Left lobe of liver (tissue), 2 donors: ENCODE measurements around the gene ZBTB21. TPM values are rescaled to one million over a fixed set of nuclear protein-coding genes. Genes with fewer than 3 reads are reported as not detected.

ENCODE experiments used
- ATAC-seq: fragments of 200-7000 bp; cut with Tn5 transposase; one replicate; pipeline ENCODE4 v1.9.1; 2020; ENCODE audit warnings: mild to moderate bottlenecking, moderate library complexity
- DNase-seq: peaks from one replicate; pipeline ENCODE4 v3.0.0-alpha.2; 2020; ENCODE audit warnings: low spot score
- total RNA-seq: library from RNA; stranded (reverse); gene quantifications from one replicate; pipeline ENCODE4 v1.2.1, GENCODE V29; 2021
- donor health status: DM: no; HTN: no; CAD: no; lungs with moderate emphysema.
- donor health status: DM: no; HTN: yes; CAD: no.

The ZBTB21 gene
- 4.2 TPM for total RNA-seq

DNA sequence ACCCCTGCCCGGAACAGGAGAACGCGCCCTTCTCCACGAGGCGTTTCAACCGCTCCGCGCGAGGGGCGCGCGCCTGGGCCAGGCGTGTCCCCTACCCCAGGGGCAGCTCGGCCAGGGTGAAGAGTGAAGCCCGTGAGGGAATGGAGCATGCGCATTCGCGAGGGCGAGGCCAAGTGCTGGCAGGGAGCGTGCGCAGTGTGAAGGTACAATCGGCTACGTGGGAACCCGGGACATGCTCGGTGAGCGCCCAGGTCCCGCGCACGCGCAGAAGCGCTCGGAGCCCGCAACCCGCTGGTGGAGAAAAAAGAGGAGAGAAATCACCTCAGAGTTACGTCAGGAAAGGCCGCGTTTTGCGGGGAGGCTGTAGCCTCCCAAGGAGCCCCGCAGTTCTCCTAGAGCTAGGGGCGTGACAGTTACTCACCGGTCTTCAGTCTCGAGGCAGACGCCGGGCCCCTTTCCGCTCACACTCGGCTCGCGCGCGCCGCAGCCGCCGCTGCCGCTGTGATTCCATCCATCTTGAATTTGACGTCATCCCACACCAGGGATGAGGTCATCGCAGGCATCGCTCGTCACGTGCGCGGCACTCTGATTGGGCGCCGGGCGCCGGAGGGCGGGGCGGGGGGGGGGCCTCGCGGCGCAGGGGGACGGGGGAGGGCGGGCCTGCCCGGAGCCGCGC, at the start of gene ZBTB21:
Gene ZBTB21 (minus strand): TSS at position 530 of the 676 bp plus-strand sequence. CDS start 16,265 bp downstream, outside the sequence.
- ATAC-seq, result peak; percentile 87

DNA sequence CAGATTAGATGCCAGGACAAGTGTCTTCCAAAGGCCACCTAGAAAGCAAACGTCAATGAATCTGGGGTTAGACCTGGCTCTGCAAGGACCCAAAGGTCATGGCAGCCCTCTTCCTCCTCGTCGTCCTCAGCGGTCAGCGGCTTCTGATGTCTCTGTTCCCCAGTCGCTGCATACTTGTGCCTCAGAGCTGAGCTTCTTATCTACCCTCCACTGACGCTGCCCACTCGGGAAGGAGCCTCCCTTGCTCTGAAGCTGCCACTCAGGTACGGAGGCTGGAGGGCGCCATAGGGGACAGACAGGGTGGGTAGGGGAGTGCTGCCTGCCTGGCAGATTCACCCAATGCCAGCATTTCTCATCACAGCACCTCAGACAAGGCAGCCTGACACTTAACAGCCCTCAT, 49.6 kb upstream of the ZBTB21 start:
- ATAC-seq (peak; percentile 1), DNase-seq (no peak)

More for the DNA sequence above, at the start of gene ZBTB21:
- DNase-seq, result peak; percentile 99

DNA sequence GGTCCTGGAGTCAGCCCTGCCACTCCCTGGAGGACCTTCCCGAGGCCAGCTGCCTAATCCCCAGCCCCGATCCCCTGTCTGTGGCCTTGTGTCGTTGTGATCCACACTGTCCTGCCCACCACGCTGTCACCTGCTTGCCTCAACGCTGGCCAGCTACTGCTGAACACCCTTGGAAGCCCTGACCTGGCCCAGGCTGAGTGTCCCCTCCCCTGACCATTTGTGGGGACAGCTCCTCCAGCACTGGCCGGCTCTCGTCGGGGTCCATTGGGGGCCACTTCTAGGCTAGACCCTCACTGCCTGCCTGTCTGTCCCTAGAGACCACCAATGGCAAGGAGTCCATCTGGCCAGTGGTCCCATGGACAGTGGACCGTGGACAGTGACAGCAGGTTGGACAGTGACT, 49.0 kb upstream of the ZBTB21 start:
- ATAC-seq, result peak; percentile 1
- DNase-seq, result no peak

DNA sequence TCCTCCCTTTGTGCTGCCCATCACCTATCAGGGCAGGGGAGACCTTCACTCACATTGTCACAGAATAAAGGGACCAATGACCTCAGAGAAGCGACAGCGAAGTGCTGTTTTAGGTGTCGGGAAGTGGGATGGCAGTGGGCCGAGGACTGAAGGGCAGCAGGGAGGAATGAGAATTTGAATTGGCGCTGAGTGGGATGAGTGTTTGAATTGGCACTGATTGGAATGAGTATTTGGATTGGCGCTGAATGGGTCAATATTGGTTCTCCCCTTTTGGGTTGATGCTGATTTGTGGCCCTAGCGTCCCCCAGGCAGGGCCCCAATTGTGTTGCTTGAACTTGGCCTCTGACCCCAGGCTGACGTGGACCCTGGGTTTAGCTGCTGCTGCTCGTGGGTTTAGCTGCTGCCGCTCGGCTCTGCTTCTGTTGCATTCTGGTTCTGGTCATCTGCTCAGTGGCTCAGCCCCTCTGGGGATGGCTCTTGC, 48.5 kb upstream of the ZBTB21 start:
- DNase-seq, result peak; percentile 88
- ATAC-seq, result peak; percentile 80

DNA sequence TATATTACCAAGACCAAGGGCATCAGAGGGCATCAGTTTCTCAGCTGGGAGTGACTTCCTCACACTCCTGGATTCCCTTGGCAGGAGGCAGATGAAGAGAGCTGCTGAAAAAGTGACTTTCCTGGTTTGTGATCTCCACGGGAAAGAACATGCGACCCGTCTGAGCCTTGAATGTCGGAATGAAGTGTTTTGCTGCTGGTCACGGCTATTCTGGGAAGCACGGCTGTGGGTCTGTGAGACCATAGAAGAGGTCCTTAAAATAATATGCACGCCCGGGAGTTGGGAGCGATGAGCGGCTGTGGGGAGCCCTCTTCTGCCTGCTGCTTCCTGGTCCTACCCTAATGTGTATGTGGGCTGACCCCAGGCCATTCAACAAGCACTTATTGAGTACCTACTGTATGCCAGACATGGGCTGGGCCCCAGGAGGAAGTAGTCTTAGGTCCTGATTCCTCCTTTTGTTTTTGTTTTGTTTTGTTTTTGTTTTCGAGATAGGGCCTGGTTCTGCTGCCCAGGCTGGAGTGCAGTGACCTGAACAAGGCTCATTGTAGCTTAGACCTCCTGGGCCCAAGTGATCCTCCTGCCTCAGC, 47.8 kb upstream of the ZBTB21 start:
- ATAC-seq (no peak), DNase-seq (no peak)

DNA sequence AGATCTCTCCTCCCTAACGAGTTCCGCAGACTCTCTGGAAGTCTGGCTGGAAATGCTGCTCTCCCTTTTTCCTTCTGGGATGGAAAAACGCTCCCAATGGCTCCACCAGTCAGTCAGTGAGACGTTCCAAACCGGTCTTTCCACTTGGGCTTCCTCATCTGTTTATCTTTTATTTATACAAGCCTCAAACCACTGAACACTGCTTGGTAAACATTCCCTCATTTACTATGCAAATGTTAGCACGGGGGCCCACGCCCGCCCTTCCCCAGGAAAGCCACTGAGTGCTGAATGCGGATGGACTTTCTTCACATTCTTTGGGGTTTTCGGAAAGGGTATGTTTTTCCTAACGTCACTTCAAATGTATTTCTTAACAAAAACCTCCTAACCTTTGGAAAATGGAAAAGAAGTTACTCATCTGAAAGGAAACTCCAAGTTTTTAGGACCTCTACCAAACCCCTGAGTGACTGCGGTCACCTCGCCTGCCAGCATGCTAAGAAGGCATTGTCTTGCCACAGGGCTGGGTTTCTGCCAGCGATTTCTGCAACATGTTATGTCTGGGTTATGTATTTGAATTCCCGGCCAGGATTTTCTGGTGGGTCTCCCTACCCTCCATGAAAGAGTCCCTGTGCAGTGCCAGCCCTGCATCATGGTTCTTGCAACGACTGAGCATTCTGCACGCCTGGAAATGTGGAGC, 47.0 kb upstream of the ZBTB21 start:
- DNase-seq (no peak), ATAC-seq (no peak)

DNA sequence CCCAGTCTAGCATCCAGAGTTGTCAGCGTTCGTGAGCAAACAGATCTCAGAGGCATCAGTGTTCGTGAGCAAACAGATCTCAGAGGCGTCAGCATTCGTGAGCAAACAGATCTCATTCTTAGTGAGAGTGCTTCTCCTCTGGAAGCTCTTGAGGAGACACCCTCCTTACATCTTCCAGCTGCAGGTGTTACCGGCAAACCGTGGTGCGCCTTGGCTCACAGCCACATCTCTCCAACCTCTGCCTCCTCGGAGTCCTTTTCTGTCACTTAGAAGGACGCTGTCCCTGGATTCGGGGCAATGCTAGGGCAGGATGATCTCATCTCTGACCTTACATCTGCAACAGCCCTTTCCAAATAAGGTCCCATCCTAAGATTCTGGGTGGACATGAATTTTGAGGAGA, 46.3 kb upstream of the ZBTB21 start:
- ATAC-seq (peak; percentile 20), DNase-seq (no peak)

DNA sequence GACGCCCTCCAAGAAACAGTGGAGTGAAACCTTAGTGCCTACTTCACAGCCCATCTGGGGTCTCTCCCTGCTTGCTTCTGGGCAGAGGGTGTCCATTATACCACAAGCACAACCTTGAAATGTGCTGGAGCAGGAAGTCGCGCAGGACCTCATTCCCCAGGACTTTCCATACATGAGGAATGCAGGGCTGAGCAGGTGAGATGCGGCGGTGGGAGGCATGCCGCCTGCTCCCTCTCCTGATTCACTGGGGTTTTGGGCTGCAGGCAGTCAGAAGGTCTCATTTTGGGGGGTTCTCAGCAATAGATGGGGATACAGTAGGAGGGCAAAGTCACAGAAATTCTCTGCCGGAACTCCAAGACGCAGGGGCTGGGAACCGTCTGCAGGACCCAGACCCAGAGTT, 45.3 kb upstream of the ZBTB21 start:
- ATAC-seq, result no peak
- no peak for DNase-seq

DNA sequence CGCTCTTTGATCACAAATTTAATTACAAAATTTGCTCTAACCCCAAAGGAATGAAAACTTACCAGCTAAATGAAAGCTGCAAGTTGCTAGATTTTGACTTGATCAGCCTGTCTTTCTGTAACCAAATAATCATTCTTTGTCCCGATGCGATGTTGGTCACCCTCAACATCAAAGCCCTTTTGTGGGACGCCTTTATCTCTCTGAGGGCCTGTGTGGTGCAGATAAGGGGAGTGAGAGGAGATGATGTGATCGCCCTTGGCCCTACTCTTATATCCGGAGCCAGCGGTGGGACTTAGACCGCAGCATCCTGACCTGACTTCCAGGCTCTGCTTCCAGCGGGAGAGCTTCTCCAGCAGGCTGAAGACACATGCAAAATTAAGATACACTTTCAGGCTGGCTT, 41.6 kb upstream of the ZBTB21 start:
- ATAC-seq (no peak), DNase-seq (no peak)

DNA sequence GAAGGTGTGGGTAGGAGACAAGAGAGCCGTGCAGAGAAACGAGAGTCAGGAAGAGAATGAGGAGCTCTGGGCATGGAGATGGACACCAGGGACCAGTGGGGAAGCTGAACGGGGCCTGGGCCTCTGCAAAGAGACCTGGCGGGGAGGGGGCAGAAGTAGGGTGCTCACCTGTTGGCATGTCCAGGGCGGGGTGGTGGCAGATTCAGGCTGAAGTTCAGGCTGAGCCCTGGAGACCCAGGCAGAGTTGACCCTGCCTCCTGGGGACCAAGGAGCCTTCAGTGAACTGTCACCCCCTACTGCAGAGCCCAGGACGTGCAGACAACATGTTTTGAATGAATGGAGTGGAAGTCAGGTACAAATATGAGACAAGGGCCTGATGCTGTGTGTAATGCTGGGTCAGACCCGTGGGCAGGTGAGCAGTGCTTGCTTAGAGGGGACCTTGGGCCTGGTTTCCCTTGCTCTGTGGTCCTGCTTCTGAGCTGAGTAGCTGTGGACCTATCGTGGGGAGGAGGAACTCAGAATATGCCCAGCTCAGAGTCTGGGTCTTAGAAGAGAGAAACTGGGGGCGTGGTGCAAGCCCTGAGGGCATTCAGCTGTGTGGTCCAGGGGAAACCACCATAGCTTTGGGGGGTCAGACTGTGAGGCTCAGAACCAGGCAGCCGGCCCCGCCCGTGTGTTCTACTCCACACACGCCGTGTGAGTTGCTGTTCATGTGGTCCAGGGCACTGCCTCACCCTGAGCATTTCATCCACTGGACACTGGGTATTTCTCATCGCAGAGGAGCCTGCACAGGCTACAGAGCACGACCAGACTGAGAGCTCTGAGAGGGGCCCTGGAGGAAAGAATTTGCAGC, 39.6 kb upstream of the ZBTB21 start:
- ATAC-seq (no peak), DNase-seq (no peak)

DNA sequence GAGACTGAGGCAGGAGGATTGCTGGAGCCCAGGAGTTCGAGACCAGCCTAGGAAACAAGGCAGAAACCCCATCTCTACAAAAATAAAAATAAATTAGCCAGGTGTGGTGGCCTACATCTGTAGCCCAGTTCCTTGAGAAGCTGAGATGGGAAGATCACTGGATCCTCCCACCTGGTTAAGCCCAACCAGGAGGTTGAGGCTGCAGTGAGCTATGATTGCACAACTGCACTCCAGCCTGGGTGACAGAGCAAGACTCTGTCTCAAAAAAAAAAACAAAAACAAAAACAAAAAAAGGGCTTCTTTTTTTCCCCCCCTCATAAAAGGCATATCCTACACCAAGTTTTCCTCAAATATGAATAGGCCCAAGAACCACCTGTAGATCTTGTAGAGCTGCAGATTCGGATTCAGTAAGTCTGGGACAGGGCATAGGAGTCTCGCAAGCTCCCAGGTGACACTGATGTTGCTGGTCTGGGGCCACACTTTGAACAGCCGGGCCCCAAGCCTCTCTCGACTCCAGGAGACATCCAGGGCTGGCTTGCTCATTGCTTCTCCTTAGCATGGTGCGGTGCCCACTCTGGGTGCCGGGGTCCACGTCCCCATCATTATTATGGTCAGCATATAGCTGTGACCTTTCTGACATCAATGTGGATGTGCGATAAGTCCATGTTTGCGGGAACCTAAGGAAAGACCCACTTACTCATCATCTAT, 38.9 kb upstream of the ZBTB21 start:
- ATAC-seq, result no peak
- no peak for DNase-seq

DNA sequence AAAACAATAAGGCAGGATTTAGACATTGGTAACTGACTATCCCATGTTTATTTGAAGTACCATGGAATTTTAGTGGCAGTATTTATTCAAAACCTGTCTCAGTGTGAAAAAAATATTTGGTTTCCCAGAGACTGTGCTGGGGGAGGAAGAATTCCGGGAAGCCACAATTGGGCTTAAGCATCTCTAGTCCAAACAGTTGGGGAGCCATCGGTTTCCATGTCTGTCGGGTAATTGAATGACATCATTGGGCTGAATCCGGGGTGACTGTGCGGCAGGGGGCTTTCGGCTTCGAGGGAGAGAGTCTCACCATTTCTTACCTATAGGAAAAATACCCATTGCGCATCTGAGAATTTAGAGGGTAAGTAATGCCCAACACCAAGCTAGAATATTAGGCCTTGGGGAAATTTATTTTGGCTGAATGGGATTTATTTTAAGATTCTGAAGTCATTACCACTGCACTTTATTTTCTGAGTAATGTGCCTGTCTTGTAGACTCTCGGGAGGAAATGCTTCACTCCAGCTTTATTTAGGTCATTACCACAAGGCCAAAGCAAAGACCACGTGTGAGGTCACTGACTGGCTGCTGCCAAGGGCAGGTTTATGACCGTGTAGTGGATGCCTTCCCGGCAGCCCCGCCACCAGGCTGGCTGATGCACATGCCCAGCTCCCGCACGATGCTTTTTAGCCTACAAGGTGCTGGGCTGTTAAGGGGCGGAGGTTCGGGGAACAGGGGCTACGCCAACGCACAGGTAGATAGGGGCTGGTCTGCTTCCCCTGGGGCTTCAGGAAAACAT, 37.9 kb upstream of the ZBTB21 start:
- ATAC-seq (peak; percentile 77), DNase-seq (no peak)

DNA sequence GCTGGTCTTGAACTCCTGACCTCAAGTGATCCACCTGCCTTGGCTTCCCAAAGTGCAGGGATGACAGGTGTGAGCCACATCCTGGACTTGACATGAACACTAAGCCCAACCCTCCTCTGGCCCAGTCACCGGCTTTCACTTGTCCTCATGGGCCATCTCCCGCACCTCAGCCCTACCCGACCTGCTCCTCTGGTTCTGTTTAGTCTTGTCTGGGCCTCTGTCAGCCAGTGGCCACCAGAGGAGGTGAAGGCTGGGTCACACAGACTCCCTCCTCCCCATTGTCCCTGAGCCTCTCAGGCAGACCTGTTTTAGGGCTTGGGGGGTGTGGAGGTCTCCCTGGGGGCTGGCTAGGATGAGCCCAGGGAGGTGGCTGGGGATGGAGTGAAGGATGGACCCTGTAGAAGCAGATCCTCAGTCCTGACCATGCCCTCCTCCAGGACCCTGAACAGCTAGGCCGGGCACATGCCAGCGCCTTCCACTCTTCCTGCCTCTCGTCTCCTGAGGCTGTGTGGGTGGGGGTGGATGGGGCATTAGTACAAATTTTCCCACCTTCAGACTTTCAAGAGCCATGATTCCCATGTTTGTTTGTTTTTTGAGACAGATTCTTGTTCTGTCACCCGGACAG, 34.8 kb upstream of the ZBTB21 start:
- ATAC-seq, result no peak
- DNase-seq, result no peak

DNA sequence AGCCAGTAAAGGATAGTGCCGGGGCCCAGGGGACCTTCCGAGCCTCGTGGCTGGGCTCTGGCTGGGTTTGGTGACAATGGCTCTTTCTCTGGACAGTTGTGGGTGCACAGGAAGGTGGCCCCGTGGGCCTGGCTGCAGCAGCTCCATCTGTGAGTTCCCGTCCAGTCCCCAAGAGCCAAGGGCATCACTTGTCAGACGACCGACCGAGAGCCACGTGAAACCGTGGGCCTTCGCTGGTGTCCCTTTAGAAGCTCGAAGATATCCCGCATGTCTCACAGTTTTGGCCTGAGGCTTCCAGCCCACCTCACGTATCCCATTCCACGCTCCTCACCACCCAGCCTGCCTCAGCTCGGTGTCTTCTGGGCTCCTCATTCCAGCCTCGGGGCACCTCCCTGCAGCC, 33.8 kb upstream of the ZBTB21 start:
- ATAC-seq, result no peak

DNA sequence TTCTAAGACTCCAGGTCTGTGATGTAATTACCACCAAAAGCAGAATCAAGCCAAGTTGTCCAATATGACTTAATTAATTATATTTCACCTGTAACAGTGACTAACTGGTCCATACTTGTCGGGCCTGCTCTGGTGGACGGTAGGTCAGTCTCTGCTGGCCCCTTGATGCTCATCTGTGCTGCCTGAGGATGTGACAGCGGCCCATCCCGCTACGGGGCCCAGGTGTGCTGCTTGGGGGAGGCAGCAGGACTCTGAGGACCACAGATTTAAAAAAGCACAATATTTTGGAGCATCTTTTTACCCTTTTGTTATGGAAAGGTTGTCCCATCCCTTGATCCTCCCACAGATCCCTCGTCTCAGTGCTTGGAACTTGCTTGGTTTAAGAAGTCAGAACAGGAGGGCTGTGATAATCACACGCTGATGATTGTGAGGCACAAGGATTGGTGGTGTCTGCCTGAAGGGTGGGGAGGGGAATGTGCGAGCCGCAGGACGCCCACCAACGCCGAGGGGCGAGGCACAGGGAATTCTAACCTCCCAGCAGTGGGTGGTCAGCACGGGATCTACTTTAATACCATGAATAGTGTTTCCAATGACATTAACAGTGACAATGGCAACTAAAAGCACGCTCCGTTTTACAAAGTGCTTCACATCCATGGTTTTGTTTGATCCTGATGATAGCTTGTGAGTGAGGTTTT, 33.2 kb upstream of the ZBTB21 start:
- no peak for DNase-seq
- ATAC-seq, result no peak

More for the DNA sequence above, 33.8 kb upstream of the ZBTB21 start:
- DNase-seq, result no peak

DNA sequence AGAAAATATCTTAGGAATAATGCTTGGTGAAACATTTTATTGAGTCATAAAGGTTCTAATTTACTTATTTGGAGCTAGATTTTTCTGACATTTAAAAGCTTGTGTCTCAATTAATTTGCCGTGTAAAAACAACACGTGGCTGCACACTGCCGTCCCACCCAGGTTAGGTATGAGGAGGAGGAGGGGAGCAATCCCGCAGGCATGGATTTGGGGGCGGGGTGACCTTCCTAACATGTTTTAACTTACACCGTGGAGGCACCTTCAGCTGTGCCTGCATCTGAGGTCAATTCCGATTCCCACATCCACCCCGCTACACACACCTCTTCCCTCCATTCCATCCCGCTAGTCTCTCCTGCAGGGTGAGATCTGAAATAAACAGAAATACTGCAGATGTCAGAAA, 32.5 kb upstream of the ZBTB21 start:
- DNase-seq, result no peak
- no peak for ATAC-seq

DNA sequence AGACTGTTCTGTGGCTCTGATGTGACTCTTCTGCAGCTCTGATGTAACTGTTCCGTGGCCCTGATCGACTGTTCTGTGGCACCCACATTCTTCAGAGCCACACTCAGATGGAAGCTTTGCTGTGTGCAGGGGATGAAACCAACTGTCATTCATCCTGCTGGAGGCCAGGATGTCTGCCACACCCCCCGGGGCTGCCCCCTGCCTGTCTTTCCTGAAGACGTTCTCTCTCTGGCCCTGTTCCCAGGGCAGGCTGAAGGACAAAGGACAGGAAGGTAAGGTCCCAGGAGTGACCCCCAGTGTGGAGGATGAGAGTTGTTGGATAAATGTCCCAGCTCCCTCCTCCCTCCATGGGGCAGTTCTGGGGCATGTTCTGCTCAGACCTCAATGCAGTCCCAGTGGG, 31.6 kb upstream of the ZBTB21 start:
- ATAC-seq (no peak), DNase-seq (no peak)

DNA sequence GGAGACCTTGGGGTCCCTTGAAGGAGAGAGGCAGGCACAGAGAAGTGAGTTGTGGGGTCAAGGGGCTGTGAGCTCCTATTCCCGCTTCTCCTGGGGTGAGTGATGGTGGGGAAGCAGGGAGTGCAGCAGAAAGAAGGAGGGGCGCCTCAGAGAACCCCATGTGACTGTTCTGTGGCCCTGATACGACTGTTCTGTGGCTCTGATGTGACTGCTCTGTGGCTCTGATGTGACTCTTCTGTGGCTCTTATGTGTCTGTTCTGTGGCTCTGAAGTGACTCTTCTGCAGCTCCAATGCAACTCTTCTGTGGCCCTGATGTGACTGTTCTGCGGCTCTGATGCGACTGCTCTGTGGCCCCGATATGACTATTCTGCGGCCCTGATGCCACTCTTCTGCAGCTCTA, 31.1 kb upstream of the ZBTB21 start:
- ATAC-seq (no peak), DNase-seq (no peak)
